ENCODE data around the gene ANO4. TPM values are rescaled to one million over a fixed set of nuclear protein-coding genes. Genes with fewer than 3 reads are reported as not detected.

Gene ANO4
- total and polyA plus RNA-seq, 4 experiments from 2014 or later: not detected

DNA sequence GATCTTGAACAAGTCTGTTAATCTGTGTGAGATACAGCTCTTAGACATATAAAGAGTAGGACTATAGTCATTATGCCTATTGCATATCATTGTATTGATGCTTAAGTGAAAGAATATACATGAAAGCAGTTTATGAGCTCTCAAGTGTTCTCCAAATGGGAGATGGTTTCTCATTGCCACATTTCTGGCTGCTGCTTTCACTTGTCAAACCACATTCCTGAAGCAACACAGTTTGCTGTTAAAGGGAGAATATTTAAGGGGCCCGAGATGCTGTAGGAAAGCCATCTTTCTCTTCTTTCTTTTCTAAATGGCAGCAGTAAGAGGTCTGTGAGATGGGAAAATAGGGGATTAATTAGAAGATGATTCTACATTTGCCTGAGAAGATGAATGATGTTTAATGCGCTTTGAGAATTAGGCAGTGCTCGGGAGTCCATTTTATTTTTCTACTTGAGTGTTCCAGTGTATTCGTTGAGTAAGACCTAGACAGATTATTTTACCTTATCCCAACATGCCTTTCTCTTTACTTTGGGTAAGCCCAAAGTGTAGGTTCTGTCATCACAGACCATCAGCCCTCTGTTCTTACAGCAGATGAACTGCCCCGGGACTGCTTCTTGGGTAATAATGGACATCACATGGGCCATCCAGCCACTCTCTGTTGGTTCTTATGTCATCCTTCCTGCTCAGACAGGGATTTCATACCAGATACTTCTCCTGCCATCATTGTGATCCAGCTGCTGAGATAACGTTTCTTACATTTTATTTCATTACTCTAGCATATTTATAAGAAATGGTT, 35.6 kb downstream of the ANO4 start:
- Histone ChIP-seq H3K27ac (ENCODE audit: low read depth, low read length) (no peak overlapping the region), H3K4me3 (ENCODE audit: low read length in 2 of 2) (no peak overlapping the region), H3K27me3 (ENCODE audit: insufficient read depth, low read length) (no peaks in the 10 kb centered on the region), H3K36me3 (ENCODE audit: insufficient read depth, low read length) (no peaks in the 10 kb centered on the region), H3K4me1 (ENCODE audit: insufficient read depth, low read length) (no peaks in the 10 kb centered on the region), H3K9me3 (ENCODE audit: control insufficient read depth in 1 of 2, low read length in 2 of 2) (no peaks in the 10 kb centered on the region)
- ChIA-PET CTCF (ENCODE audit: partially characterized antibody) (no interaction called here), POLR2A (ENCODE audit: partially characterized antibody) (no interaction called here)
- no peaks in the 10 kb centered on the region for H3K27me3 Mint-ChIP-seq
- H3K9me3 Mint-ChIP-seq: peaks cover 0 to 5% (median 2%) of the 10 kb centered on the region in 8 donors
- H3K4me1 Mint-ChIP-seq: no peaks in the 10 kb centered on the region
- H3K27ac Mint-ChIP-seq: no peak overlapping the region
- no peaks in the 10 kb centered on the region for H3K36me3 Mint-ChIP-seq
- no peak for DNase-seq
- intact Hi-C loops (cut with micrococcal nuclease): no loop called here
- no peak overlapping the region for H3K4me3 Mint-ChIP-seq

DNA sequence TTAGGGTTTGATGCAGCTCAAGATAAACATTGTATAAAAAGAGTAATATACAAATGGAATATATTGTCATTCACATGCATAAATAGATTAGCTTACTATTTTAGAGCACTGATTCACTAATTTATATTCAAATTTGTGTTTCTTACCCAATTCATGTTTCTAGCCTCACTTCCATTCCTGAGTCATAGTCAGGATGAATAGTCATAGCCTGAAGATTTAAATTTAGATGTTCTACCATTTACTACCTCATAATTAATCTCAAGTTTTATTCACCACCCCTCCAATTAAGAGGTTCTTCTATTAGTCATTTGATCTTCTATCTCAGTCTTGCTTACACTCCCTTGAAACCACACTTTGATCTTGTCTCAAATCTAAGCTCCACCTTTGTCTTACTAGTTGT, 38.7 kb downstream of the ANO4 start:
- Mint-ChIP-seq H3K9me3 (peaks cover 0 to 5% (median 0%) of the 10 kb centered on the region in 8 donors), H3K36me3 (no peaks in the 10 kb centered on the region), H3K4me3 (no peak overlapping the region), H3K4me1 (no peaks in the 10 kb centered on the region), H3K27me3 (peaks cover 0 to 2% of the 10 kb centered on the region in 2 donors), H3K27ac (no peak overlapping the region)
- ChIA-PET POLR2A (ENCODE audit: partially characterized antibody) (no interaction called here), CTCF (ENCODE audit: partially characterized antibody) (no interaction called here)
- H3K9me3 ChIP-seq (ENCODE audit: control insufficient read depth in 1 of 2, low read length in 2 of 2): no peaks in the 10 kb centered on the region
- no peaks in the 10 kb centered on the region for H3K27me3 ChIP-seq (ENCODE audit: insufficient read depth, low read length)
- intact Hi-C loops (cut with micrococcal nuclease): no loop called here
- no peak overlapping the region for H3K27ac ChIP-seq (ENCODE audit: low read depth, low read length)
- no peaks in the 10 kb centered on the region for H3K4me1 ChIP-seq (ENCODE audit: insufficient read depth, low read length)
- DNase-seq: no peak
- no peak overlapping the region for H3K4me3 ChIP-seq (ENCODE audit: low read length in 2 of 2)
- H3K36me3 ChIP-seq (ENCODE audit: insufficient read depth, low read length): no peaks in the 10 kb centered on the region

DNA sequence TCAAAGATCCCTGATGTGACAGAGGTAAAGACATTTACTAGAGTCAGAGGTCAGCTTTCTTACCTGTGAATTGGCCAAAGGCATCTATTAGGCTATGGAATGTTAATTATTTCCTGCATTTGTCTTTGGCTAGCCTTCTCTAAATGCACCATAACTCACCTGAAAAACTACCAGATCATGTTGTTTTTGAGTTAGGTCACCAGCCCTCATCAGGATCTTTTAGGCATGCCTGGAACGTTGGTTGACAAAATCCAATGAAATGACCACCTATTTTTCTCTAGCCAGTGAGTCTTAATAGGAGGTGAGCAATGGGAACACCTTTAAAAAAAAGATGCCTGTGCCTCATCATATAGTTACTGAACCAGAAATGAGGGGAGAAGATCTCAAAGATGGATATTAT, 46.2 kb downstream of the ANO4 start:
- intact Hi-C loops (cut with micrococcal nuclease): no loop called here
- no peak overlapping the region for H3K4me3 ChIP-seq (ENCODE audit: low read length in 2 of 2)
- Mint-ChIP-seq H3K9me3 (peaks cover 0 to 4% (median under 1%) of the 10 kb centered on the region in 8 donors), H3K4me1 (no peaks in the 10 kb centered on the region), H3K4me3 (no peak overlapping the region), H3K27ac (no peak overlapping the region), H3K36me3 (no peaks in the 10 kb centered on the region), H3K27me3 (peaks cover 0 to 2% of the 10 kb centered on the region in 2 donors)
- H3K36me3 ChIP-seq (ENCODE audit: insufficient read depth, low read length): no peaks in the 10 kb centered on the region
- no peaks in the 10 kb centered on the region for H3K9me3 ChIP-seq (ENCODE audit: control insufficient read depth in 1 of 2, low read length in 2 of 2)
- H3K27ac ChIP-seq (ENCODE audit: low read depth, low read length): no peak overlapping the region
- ChIA-PET CTCF (ENCODE audit: partially characterized antibody) (no interaction called here), POLR2A (ENCODE audit: partially characterized antibody) (no interaction called here)
- no peaks in the 10 kb centered on the region for H3K4me1 ChIP-seq (ENCODE audit: insufficient read depth, low read length)
- no peak for DNase-seq
- no peaks in the 10 kb centered on the region for H3K27me3 ChIP-seq (ENCODE audit: insufficient read depth, low read length)

DNA sequence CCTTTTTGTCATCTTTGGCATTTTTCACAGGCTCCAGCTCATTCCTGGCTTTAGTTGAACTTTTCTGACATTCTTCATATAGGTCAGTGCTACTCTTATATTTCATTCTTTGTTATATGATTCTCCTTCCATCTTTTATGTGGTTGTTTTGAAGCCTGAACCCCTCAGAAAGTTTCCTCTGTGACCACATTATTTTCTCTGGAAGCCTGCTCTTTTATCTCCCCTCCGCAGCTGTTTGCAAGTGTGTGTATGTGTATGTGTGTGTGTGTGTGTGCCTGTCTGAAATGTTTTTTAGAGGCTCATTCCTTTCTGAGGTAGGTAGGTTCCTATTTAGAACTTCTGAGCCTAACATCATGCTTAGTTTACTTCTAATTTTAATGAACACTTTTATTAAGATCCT, 47.6 kb downstream of the ANO4 start:
- Histone ChIP-seq H3K4me3 (ENCODE audit: low read length in 2 of 2) (no peak overlapping the region), H3K4me1 (ENCODE audit: insufficient read depth, low read length) (no peaks in the 10 kb centered on the region), H3K9me3 (ENCODE audit: control insufficient read depth in 1 of 2, low read length in 2 of 2) (no peaks in the 10 kb centered on the region), H3K36me3 (ENCODE audit: insufficient read depth, low read length) (no peaks in the 10 kb centered on the region), H3K27me3 (ENCODE audit: insufficient read depth, low read length) (no peaks in the 10 kb centered on the region), H3K27ac (ENCODE audit: low read depth, low read length) (no peak overlapping the region)
- no peak for DNase-seq
- Mint-ChIP-seq H3K4me1 (no peaks in the 10 kb centered on the region), H3K9me3 (peaks cover 0 to 4% (median under 1%) of the 10 kb centered on the region in 8 donors), H3K4me3 (no peak overlapping the region), H3K27me3 (no peaks in the 10 kb centered on the region), H3K36me3 (no peaks in the 10 kb centered on the region), H3K27ac (no peak overlapping the region)
- ChIA-PET POLR2A (ENCODE audit: partially characterized antibody) (no interaction called here), CTCF (ENCODE audit: partially characterized antibody) (interaction anchor here (0.6 kb wide), 1 partner anchor 20 kb away, joined by 7 read pairs; no protein-coding TSS in a partner anchor)
- intact Hi-C loops (cut with micrococcal nuclease): no loop called here

DNA sequence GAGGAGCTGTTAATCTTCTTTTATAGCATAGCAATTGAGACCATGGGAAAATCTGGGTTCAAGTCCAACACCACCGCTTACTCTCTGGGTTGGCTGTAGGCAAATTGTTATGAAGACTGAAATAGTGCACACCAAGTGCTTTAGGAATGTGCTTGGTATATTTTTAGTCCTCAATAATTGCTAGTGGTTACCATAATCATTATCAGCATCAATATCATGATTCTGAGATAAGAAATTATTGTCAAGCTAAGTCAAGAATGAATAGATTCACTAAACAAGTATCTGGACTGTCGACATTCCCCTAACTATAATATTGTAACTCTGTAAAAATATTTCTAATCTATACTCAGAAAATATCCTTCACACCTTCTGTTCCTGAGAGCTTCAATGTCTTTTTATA, 48.5 kb downstream of the ANO4 start:
- no peaks in the 10 kb centered on the region for H3K4me1 ChIP-seq (ENCODE audit: insufficient read depth, low read length)
- no peak overlapping the region for H3K4me3 ChIP-seq (ENCODE audit: low read length in 2 of 2)
- Mint-ChIP-seq H3K27me3 (no peaks in the 10 kb centered on the region), H3K36me3 (no peaks in the 10 kb centered on the region), H3K27ac (no peak overlapping the region), H3K4me1 (no peaks in the 10 kb centered on the region), H3K9me3 (peaks cover 0 to 4% (median under 1%) of the 10 kb centered on the region in 8 donors), H3K4me3 (no peak overlapping the region)
- no peaks in the 10 kb centered on the region for H3K9me3 ChIP-seq (ENCODE audit: control insufficient read depth in 1 of 2, low read length in 2 of 2)
- H3K36me3 ChIP-seq (ENCODE audit: insufficient read depth, low read length): no peaks in the 10 kb centered on the region
- no peak overlapping the region for H3K27ac ChIP-seq (ENCODE audit: low read depth, low read length)
- no peaks in the 10 kb centered on the region for H3K27me3 ChIP-seq (ENCODE audit: insufficient read depth, low read length)
- POLR2A ChIA-PET (ENCODE audit: partially characterized antibody): no interaction called here
- DNase-seq: no peak
- intact Hi-C loops (cut with micrococcal nuclease): no loop called here
- CTCF ChIA-PET (ENCODE audit: partially characterized antibody): no interaction called here

DNA sequence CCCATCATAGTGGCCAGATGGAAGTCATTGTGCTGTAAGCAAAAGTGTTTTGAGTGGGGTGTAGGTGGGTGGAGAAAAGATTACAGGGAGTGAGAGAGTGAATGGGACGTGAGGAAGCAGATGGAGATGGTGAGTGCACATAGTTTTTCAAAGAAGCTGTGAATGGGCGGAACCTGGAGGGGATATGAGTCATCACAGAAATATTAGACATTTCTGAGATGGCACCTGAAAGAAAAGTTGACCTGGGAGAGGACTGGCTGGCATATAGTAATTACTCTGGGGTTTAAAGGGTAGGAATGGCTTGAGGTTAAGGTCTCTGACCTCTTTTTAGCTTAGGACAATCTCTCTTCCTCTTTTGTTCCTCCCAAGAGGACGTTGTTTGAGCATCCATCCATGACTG, 50.5 kb downstream of the ANO4 start:
- Mint-ChIP-seq H3K27ac (no peak overlapping the region), H3K27me3 (no peaks in the 10 kb centered on the region), H3K4me3 (no peak overlapping the region), H3K36me3 (no peaks in the 10 kb centered on the region), H3K4me1 (no peaks in the 10 kb centered on the region), H3K9me3 (peaks cover 0 to 4% (median 0%) of the 10 kb centered on the region in 8 donors)
- no peak overlapping the region for H3K27ac ChIP-seq (ENCODE audit: low read depth, low read length)
- ChIA-PET CTCF (ENCODE audit: partially characterized antibody) (no interaction called here), POLR2A (ENCODE audit: partially characterized antibody) (no interaction called here)
- no peaks in the 10 kb centered on the region for H3K36me3 ChIP-seq (ENCODE audit: insufficient read depth, low read length)
- intact Hi-C loops (cut with micrococcal nuclease): no loop called here
- H3K4me1 ChIP-seq (ENCODE audit: insufficient read depth, low read length): no peaks in the 10 kb centered on the region
- no peak for DNase-seq
- H3K9me3 ChIP-seq (ENCODE audit: control insufficient read depth in 1 of 2, low read length in 2 of 2): no peaks in the 10 kb centered on the region
- H3K4me3 ChIP-seq (ENCODE audit: low read length in 2 of 2): no peak overlapping the region
- H3K27me3 ChIP-seq (ENCODE audit: insufficient read depth, low read length): no peaks in the 10 kb centered on the region

DNA sequence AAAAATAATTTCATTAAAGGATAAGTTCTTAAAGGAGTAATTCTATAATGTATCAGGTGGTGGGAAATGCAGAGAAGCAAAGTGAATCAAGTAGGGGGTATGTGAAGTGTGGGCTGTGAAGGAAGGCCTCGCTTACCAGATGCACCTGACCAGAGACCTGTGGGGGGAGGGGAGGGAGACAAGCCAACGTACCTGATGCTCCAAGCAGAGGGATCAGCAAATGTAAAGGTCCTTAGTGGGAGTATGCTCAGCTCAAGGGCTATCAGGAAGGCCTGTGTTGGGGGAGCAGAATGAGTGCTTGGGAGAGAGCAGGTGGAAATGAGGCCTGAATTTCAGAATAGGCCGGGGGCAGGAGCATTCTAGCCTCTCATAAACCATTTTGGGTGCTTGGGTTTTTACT, 57.1 kb downstream of the ANO4 start:
- Histone ChIP-seq H3K36me3 (ENCODE audit: insufficient read depth, low read length) (no peaks in the 10 kb centered on the region), H3K27ac (ENCODE audit: low read depth, low read length) (no peak overlapping the region), H3K27me3 (ENCODE audit: insufficient read depth, low read length) (no peaks in the 10 kb centered on the region), H3K4me3 (ENCODE audit: low read length in 2 of 2) (no peak overlapping the region), H3K4me1 (ENCODE audit: insufficient read depth, low read length) (no peaks in the 10 kb centered on the region), H3K9me3 (ENCODE audit: control insufficient read depth in 1 of 2, low read length in 2 of 2) (no peaks in the 10 kb centered on the region)
- no peaks in the 10 kb centered on the region for H3K27me3 Mint-ChIP-seq
- H3K36me3 Mint-ChIP-seq: no peaks in the 10 kb centered on the region
- H3K4me3 Mint-ChIP-seq: no peak overlapping the region
- no peak for DNase-seq
- peaks cover 0 to 3% (median 0%) of the 10 kb centered on the region in 8 donors for H3K9me3 Mint-ChIP-seq
- no peaks in the 10 kb centered on the region for H3K4me1 Mint-ChIP-seq
- no peak overlapping the region for H3K27ac Mint-ChIP-seq
- CTCF ChIA-PET (ENCODE audit: partially characterized antibody): no interaction called here
- POLR2A ChIA-PET (ENCODE audit: partially characterized antibody): no interaction called here
- intact Hi-C loops (cut with micrococcal nuclease): no loop called here

All from CD4-positive, alpha-beta memory T cell (primary cell).